Measurements from ENCODE around the gene RARB. TPM values are rescaled to one million over a fixed set of nuclear protein-coding genes. Genes with fewer than 3 reads are reported as not detected.

RARB gene
- total RNA-seq, 1 donor from 2014 or later, result not detected

- intact Hi-C loops (cut with micrococcal nuclease), result no loop called here
These were observed 6.3 kb upstream of the RARB start for GRCh38 chr3:25421747-25422146.

GRCh38 chr3:25423780-25424588, 4.1 kb upstream of the RARB start:
- intact Hi-C loops (cut with micrococcal nuclease), result no loop called here

- intact Hi-C loops (cut with micrococcal nuclease), result no loop called here
These were observed 3.4 kb upstream of the RARB start for GRCh38 chr3:25424614-25425013.

GRCh38 chr3:25426408-25426807, 1.7 kb upstream of the RARB start:
- intact Hi-C loops (cut with micrococcal nuclease), result no loop called here

- intact Hi-C loops (cut with micrococcal nuclease), result no loop called here
These were observed 908 bp upstream of the RARB start for GRCh38 chr3:25427155-25427554.

- intact Hi-C loops (cut with micrococcal nuclease), result no loop called here
These were observed 511 bp upstream of the RARB start for GRCh38 chr3:25427563-25427941.

- intact Hi-C loops (cut with micrococcal nuclease), result no loop called here
These were observed 799 bp downstream of the RARB start for GRCh38 chr3:25428789-25429335.

- intact Hi-C loops (cut with micrococcal nuclease), result no loop called here
These were observed 1.6 kb downstream of the RARB start for GRCh38 chr3:25429361-25430286.

- intact Hi-C loops (cut with micrococcal nuclease), result no loop called here
These were observed 2.3 kb downstream of the RARB start for GRCh38 chr3:25430287-25430934.

GRCh38 chr3:25430935-25431770, 3.1 kb downstream of the RARB start:
- intact Hi-C loops (cut with micrococcal nuclease), result no loop called here

GRCh38 chr3:25432176-25432720, 4.2 kb downstream of the RARB start:
- intact Hi-C loops (cut with micrococcal nuclease), result no loop called here

GRCh38 chr3:25433106-25433505, 5.0 kb downstream of the RARB start:
- intact Hi-C loops (cut with micrococcal nuclease), result no loop called here

- intact Hi-C loops (cut with micrococcal nuclease), result no loop called here
These were observed 5.8 kb downstream of the RARB start for GRCh38 chr3:25433868-25434267.

GRCh38 chr3:25437953-25438352, 9.9 kb downstream of the RARB start:
- intact Hi-C loops (cut with micrococcal nuclease), result no loop called here

GRCh38 chr3:25438791-25439555, 10.9 kb downstream of the RARB start:
- intact Hi-C loops (cut with micrococcal nuclease), result no loop called here

GRCh38 chr3:25441234-25441856, 13.3 kb downstream of the RARB start:
- intact Hi-C loops (cut with micrococcal nuclease), result loop anchor here (10.0 kb wide), 1 partner anchor 153 kb away; no protein-coding TSS in a partner anchor

- intact Hi-C loops (cut with micrococcal nuclease), result loop anchor here (10.0 kb wide), 1 partner anchor 152 kb away; no protein-coding TSS in a partner anchor
These were observed 14.4 kb downstream of the RARB start for GRCh38 chr3:25442486-25442885.

GRCh38 chr3:25444273-25444672, 16.2 kb downstream of the RARB start:
- intact Hi-C loops (cut with micrococcal nuclease), result loop anchor here (10.0 kb wide), 1 partner anchor 151 kb away; no protein-coding TSS in a partner anchor

GRCh38 chr3:25445731-25446130, 17.7 kb downstream of the RARB start:
- intact Hi-C loops (cut with micrococcal nuclease), result loop anchor here (10.0 kb wide), 1 partner anchor 149 kb away; no protein-coding TSS in a partner anchor

All from T-helper 2 cell treated with Interferon-gamma antibody and Interleukin-4, amounts not matched to agents 100 ng/mL and 5 ng/mL, for 36 hours (primary cell).